Measurements from ENCODE around the gene BCAP31.

DNA sequence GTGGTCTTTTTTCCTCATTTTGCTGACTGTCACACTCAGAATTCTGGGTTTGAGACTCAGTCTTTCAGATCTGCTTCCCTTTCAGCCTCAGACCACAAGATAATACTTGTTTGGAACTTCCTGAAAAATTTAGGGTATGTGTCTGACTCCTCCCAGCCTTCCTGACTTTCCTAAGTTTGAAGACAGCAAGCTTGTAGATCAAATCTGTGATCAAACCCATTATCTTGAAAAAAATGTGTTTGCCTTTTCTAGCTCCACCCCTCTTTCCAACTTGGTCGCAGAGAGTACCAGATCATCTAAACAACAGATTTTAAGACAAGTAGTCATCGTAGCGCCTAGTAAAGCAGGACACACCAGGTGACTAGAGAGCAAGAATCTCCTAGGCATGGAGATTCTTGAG is 9.9 kb downstream of the BCAP31 start:
- TF ChIP-seq, protein P1, sequence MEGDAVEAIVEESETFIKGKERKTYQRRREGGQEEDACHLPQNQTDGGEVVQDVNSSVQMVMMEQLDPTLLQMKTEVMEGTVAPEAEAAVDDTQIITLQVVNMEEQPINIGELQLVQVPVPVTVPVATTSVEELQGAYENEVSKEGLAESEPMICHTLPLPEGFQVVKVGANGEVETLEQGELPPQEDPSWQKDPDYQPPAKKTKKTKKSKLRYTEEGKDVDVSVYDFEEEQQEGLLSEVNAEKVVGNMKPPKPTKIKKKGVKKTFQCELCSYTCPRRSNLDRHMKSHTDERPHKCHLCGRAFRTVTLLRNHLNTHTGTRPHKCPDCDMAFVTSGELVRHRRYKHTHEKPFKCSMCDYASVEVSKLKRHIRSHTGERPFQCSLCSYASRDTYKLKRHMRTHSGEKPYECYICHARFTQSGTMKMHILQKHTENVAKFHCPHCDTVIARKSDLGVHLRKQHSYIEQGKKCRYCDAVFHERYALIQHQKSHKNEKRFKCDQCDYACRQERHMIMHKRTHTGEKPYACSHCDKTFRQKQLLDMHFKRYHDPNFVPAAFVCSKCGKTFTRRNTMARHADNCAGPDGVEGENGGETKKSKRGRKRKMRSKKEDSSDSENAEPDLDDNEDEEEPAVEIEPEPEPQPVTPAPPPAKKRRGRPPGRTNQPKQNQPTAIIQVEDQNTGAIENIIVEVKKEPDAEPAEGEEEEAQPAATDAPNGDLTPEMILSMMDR (IDR thresholded peaks at IDR 0.05), result no peak
- TF ChIP-seq POLR2A (IDR thresholded peaks at IDR 0.05), result no peak

Data from thyroid gland (tissue), 4 donors.